NCI-H510A treated with DMSO at 0.1 percent for 48 hours (cell line): ENCODE measurements around the gene METTL2A.
"Not testable (repeated sequence)": the region's sequence is repeated elsewhere in the genome, so short reads cannot be mapped to it uniquely, and the experiment has no call there.

ENCODE experiments used
- DNase-seq: peaks from one replicate; lab custom pipeline; 2025; lab: John Stamatoyannopoulos, UW

The METTL2A gene

GRCh38 chr17:62423647-62424461, at the start of gene METTL2A:
Gene METTL2A (plus strand): TSS chr17:62423897. CDS start chr17:62423903, 6 bp downstream.
- peak; percentile 93 for DNase-seq

- no peak for DNase-seq
Measured at GRCh38 chr17:62380253-62380652, 43.4 kb upstream of the METTL2A start, which contains the start of gene EFCAB3. Gene EFCAB3 (plus strand): TSS chr17:62380553. CDS start chr17:62382980, 2,427 bp downstream.

GRCh38 chr17:62381561-62381960, 42.1 kb upstream of the METTL2A start:
- DNase-seq = no peak

GRCh38 chr17:62388856-62389255, 34.8 kb upstream of the METTL2A start:
- DNase-seq = no peak

GRCh38 chr17:62392908-62393307, 30.8 kb upstream of the METTL2A start:
- no peak for DNase-seq

GRCh38 chr17:62398891-62399290, 24.8 kb upstream of the METTL2A start:
- DNase-seq = no peak

GRCh38 chr17:62405451-62405850, 18.2 kb upstream of the METTL2A start:
- no peak for DNase-seq

GRCh38 chr17:62413090-62413489, 10.6 kb upstream of the METTL2A start:
- DNase-seq = not testable (repeated sequence)

GRCh38 chr17:62426214-62426613, 2.5 kb downstream of the METTL2A start:
- DNase-seq = not testable (repeated sequence)

- not testable (repeated sequence) for DNase-seq
Measured at GRCh38 chr17:62435251-62435650, 11.6 kb downstream of the METTL2A start.

GRCh38 chr17:62441181-62441580, 17.5 kb downstream of the METTL2A start:
- DNase-seq = not testable (repeated sequence)

- DNase-seq = no peak
Measured at GRCh38 chr17:62444063-62444462, 20.4 kb downstream of the METTL2A start.

- DNase-seq = not testable (repeated sequence)
Measured at GRCh38 chr17:62445791-62446190, 22.1 kb downstream of the METTL2A start.

GRCh38 chr17:62452195-62452594, 28.5 kb downstream of the METTL2A start:
- not testable (repeated sequence) for DNase-seq

GRCh38 chr17:62453041-62453440, 29.3 kb downstream of the METTL2A start:
- DNase-seq = not testable (repeated sequence)

GRCh38 chr17:62453656-62454055, 30.0 kb downstream of the METTL2A start:
- DNase-seq = not testable (repeated sequence)

- DNase-seq = not testable (repeated sequence)
Measured at GRCh38 chr17:62454111-62454510, 30.4 kb downstream of the METTL2A start.

- no peak for DNase-seq
Measured at GRCh38 chr17:62456016-62456415, 32.3 kb downstream of the METTL2A start.

- not testable (repeated sequence) for DNase-seq
Measured at GRCh38 chr17:62458483-62458882, 34.8 kb downstream of the METTL2A start.

- DNase-seq = not testable (repeated sequence)
Measured at GRCh38 chr17:62464422-62464821, 40.7 kb downstream of the METTL2A start.

GRCh38 chr17:62465271-62465670, 41.6 kb downstream of the METTL2A start:
- not testable (repeated sequence) for DNase-seq

- peak; percentile 91 for DNase-seq
Measured at GRCh38 chr17:62470666-62471379, 47.1 kb downstream of the METTL2A start.

GRCh38 chr17:62471380-62471880, 47.7 kb downstream of the METTL2A start:
- not testable (repeated sequence) for DNase-seq
